Measurements from ENCODE around the gene CD69. TPM values are rescaled to one million over a fixed set of nuclear protein-coding genes. Genes with fewer than 3 reads are reported as not detected.
"Not testable (repeated sequence)": the region's sequence is repeated elsewhere in the genome, so short reads cannot be mapped to it uniquely, and the experiment has no call there.

CD69 gene
- total RNA-seq, 1 experiment from 2014 or later, result 2.6 TPM

DNA sequence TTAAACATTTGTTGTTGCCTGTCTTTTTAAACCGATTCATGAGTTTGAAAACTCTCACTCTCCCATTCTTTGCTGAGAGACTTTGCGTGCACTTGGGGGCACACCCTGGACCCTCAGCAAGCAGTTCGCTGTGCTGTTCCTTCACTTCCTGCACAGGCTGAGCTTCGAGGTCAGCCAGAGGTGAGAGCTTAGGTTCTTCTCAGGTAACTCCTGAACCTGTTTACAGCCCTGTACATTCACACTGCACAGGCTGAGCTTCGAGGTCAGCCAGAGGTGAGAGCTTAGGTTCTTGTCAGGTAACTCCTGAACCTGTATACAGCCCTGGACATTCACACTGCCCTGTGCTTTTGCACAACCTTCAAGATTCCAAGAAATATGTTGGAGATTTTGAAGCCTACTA lies 18.0 kb downstream of the CD69 start:
- CTCF ChIA-PET, result interaction anchor here (0.6 to 2.1 kb wide), 16 partner anchors 14 to 411 kb away, joined by 3 to 17 read pairs (median 4); no protein-coding TSS in a partner anchor
- Mint-ChIP-seq H3K4me3 (ENCODE audit: low read depth, unreplicated experiment) (peak overlapping the region; percentile 27), H3K27ac (ENCODE audit: unreplicated experiment) (peak overlapping the region; percentile 63), H3K27me3 (ENCODE audit: unreplicated experiment) (no peaks in the 10 kb centered on the region), H3K4me1 (ENCODE audit: low read depth, unreplicated experiment) (peaks cover 35% of the 10 kb centered on the region), H3K9me3 (ENCODE audit: low read depth, unreplicated experiment) (no peaks in the 10 kb centered on the region), H3K36me3 (ENCODE audit: insufficient read depth, unreplicated experiment) (peaks cover 5% of the 10 kb centered on the region)
- BruUV-seq (replicated peaks), result no TSS peak
- intact Hi-C loops (cut with micrococcal nuclease; ENCODE audit: unreplicated experiment), result loop anchor here (10.0 kb wide), 1 partner anchor 272 kb away; the partner anchor contains the start of gene CLEC12B
- TF ChIP-seq, protein P1, sequence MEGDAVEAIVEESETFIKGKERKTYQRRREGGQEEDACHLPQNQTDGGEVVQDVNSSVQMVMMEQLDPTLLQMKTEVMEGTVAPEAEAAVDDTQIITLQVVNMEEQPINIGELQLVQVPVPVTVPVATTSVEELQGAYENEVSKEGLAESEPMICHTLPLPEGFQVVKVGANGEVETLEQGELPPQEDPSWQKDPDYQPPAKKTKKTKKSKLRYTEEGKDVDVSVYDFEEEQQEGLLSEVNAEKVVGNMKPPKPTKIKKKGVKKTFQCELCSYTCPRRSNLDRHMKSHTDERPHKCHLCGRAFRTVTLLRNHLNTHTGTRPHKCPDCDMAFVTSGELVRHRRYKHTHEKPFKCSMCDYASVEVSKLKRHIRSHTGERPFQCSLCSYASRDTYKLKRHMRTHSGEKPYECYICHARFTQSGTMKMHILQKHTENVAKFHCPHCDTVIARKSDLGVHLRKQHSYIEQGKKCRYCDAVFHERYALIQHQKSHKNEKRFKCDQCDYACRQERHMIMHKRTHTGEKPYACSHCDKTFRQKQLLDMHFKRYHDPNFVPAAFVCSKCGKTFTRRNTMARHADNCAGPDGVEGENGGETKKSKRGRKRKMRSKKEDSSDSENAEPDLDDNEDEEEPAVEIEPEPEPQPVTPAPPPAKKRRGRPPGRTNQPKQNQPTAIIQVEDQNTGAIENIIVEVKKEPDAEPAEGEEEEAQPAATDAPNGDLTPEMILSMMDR (IDR thresholded peaks at IDR 0.05; ENCODE audit: unreplicated experiment), result no peak
- peak; percentile 13 for DNase-seq

DNA sequence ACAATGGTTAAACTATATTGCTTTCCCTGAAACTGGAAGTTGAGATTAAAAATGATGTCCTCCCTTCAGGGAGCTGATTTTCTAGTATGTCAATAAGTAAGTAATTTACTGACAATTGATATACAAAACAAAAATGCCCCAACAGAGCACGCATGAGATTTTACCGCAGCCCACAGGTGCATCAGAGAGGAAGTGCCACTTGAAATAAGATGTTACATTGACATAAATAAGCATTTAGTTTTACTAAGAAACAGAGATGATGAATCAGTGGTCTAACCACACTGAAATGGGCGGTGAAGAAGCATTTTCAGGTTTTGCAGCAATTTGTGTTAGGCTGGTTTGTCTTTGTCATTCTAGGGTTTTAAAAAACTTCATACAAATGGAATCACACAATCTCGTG lies 19.0 kb downstream of the CD69 start:
- Mint-ChIP-seq H3K27me3 (ENCODE audit: unreplicated experiment) (no peaks in the 10 kb centered on the region), H3K27ac (ENCODE audit: unreplicated experiment) (no peak overlapping the region), H3K36me3 (ENCODE audit: insufficient read depth, unreplicated experiment) (peaks cover 5% of the 10 kb centered on the region), H3K9me3 (ENCODE audit: low read depth, unreplicated experiment) (no peaks in the 10 kb centered on the region), H3K4me1 (ENCODE audit: low read depth, unreplicated experiment) (peaks cover 41% of the 10 kb centered on the region), H3K4me3 (ENCODE audit: low read depth, unreplicated experiment) (no peak overlapping the region)
- DNase-seq, result no peak
- BruUV-seq (replicated peaks), result no TSS peak
- TF ChIP-seq, protein P1 (IDR thresholded peaks at IDR 0.05; ENCODE audit: unreplicated experiment), result no peak
- intact Hi-C loops (cut with micrococcal nuclease; ENCODE audit: unreplicated experiment), result loop anchor here (10.0 kb wide), 1 partner anchor 273 kb away; the partner anchor contains the start of gene CLEC12B
- CTCF ChIA-PET, result interaction anchor here (0.9 to 2.1 kb wide), 3 partner anchors 34 to 181 kb away, joined by 3 to 17 read pairs (median 8); no protein-coding TSS in a partner anchor

DNA sequence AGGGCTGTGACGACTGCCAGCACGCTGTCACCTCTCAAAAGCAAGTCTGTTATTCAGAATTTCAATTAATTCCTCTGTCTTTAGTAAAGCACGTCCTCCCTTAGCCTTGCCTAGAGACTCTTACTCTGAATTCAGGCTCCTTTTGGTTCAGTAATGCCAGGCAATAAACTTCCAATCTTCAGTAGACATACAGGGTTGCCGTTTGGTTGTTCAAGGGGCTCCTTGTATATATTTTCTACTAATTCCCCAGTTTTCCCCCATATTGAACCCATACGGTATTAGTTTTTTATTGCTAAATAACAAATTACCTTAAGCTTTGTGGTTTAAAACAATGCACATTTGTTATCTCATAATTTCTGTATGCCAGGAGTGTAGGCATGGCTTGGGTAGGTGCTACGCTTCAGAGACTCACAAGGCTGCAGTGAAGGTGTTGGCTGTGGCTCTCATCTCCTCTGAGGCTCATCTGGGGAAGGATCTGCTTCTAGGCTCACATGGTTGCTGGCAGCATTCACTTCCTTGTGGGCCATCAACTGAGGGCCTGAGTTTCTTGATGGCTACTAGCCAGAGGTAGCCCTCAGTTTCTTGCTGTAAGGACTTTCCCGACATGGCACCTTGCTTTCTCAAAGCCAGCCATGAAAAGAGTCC lies 20.5 kb downstream of the CD69 start:
- Mint-ChIP-seq H3K9me3 (ENCODE audit: low read depth, unreplicated experiment) (no peaks in the 10 kb centered on the region), H3K36me3 (ENCODE audit: insufficient read depth, unreplicated experiment) (peaks cover 5% of the 10 kb centered on the region), H3K4me1 (ENCODE audit: low read depth, unreplicated experiment) (peaks cover 44% of the 10 kb centered on the region), H3K27me3 (ENCODE audit: unreplicated experiment) (no peaks in the 10 kb centered on the region), H3K27ac (ENCODE audit: unreplicated experiment) (no peak overlapping the region), H3K4me3 (ENCODE audit: low read depth, unreplicated experiment) (peak overlapping the region; percentile 67)
- TF ChIP-seq, protein P1 (IDR thresholded peaks at IDR 0.05; ENCODE audit: unreplicated experiment), result no peak
- CTCF ChIA-PET, result interaction anchor here (0.6 kb wide), 2 partner anchors 199 to 690 kb away, joined by 3 to 5 read pairs; no protein-coding TSS in a partner anchor
- intact Hi-C loops (cut with micrococcal nuclease; ENCODE audit: unreplicated experiment), result loop anchor here (10.0 kb wide), 1 partner anchor 275 kb away; the partner anchor contains the start of gene CLEC12B
- BruUV-seq (replicated peaks), result no TSS peak
- DNase-seq, result no peak

DNA sequence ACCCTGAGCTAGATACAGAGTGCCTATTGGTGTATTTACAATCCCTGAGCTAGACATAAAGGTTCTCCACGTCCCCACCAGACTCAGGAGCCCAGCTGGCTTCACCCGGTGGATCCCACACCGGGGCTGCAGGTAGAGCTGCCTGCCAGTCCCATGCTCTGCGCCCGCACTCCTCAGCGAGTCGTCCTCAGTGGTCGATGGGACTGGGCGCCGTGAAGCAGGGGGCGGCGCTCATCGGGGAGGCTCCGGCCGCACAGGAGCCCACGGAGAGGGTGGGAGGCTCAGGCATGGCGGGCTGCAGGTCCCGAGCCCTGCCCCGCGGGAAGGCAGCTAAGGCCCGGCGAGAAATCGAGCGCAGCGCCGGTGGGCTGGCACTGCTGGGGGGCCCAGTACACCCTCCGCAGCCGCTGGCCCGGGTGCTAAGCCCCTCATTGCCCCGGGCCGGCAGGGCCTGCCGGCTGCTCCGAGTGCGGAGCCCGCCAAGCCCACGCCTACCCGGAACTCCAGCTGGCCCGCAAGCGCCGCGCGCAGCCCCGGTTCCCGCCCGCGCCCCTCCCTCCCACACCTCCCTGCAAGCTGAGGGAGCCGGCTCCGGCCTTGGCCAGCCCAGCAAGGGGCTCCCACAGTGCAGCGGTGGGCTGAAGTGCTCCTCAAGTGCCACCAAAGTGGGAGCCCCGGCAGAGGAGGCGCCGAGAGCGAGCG lies 21.1 kb downstream of the CD69 start:
- not testable (repeated sequence) for H3K27ac Mint-ChIP-seq (ENCODE audit: unreplicated experiment); H3K36me3 Mint-ChIP-seq (ENCODE audit: insufficient read depth, unreplicated experiment); BruUV-seq (replicated peaks); H3K27me3 Mint-ChIP-seq (ENCODE audit: unreplicated experiment); H3K9me3 Mint-ChIP-seq (ENCODE audit: low read depth, unreplicated experiment)
- intact Hi-C loops (cut with micrococcal nuclease; ENCODE audit: unreplicated experiment), result loop anchor here (10.0 kb wide), 1 partner anchor 275 kb away; the partner anchor contains the start of gene CLEC12B
- Mint-ChIP-seq H3K4me1 (ENCODE audit: low read depth, unreplicated experiment) (peaks cover 38% of the 10 kb centered on the region), H3K4me3 (ENCODE audit: low read depth, unreplicated experiment) (peak overlapping the region; percentile 67)
- peak; percentile 17 for DNase-seq
- CTCF ChIA-PET, result interaction anchor here (0.6 kb wide), 2 partner anchors 200 to 690 kb away, joined by 3 to 5 read pairs; no protein-coding TSS in a partner anchor

DNA sequence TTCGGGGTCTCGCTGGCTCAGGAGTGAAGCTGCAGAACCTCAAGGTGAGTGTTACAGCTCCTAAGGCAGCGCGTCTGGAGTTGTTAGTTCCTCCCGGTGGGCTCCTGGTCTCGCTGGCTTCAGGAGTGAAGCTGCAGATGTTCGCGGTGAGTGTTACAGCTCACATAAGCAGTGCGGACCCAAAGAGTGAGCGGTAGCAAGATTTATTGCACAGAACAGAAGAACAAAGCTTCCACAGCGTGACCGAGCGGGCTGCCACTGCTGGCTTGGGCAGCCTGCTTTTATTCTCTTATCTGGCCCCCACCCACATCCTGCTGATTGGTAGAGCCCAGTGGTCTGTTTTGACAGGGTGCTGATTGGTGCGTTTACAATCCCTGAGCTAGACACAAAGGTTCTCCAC lies 21.8 kb downstream of the CD69 start:
- H3K27me3 Mint-ChIP-seq (ENCODE audit: unreplicated experiment); H3K36me3 Mint-ChIP-seq (ENCODE audit: insufficient read depth, unreplicated experiment); DNase-seq; CTCF ChIA-PET; H3K27ac Mint-ChIP-seq (ENCODE audit: unreplicated experiment); BruUV-seq (replicated peaks); H3K9me3 Mint-ChIP-seq (ENCODE audit: low read depth, unreplicated experiment); H3K4me3 Mint-ChIP-seq (ENCODE audit: low read depth, unreplicated experiment); intact Hi-C loops (cut with micrococcal nuclease; ENCODE audit: unreplicated experiment): not testable (repeated sequence)
- peaks cover 37% of the 10 kb centered on the region for H3K4me1 Mint-ChIP-seq (ENCODE audit: low read depth, unreplicated experiment)
